ENCODE data around the gene ABAT. TPM values are rescaled to one million over a fixed set of nuclear protein-coding genes. Genes with fewer than 3 reads are reported as not detected.

ABAT gene
- total and polyA plus RNA-seq, 2 donors (not counting 1 experiment from before 2014, with no cell fraction given), result 6.2 to 14.3 TPM

DNA sequence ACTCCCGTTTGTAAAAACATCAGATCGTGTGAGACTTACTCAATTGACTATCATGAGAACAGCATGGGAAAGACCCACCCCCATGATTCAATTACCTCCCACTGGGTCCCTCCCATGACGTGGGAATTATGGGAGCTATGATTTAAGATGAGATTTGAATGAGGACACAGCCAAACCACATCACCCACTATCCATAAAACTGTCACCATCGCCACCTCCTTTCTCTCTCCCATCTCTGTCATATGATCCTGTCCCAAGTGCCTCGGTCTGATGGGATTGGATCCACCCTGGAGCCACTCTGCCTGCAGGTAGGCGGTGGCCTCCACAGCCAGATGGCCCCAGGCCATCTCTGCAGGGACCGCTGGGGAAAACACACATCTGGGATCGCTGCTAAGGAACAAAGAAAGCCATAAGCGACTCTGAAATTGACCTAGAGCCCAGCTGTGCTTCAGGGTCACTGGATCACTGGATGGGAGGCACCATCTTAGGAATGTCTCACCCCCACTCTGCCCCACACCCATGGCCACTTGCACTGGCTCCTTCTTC is 61.8 kb downstream of the ABAT start:
- no peaks in the 10 kb centered on the region for H3K27me3 Mint-ChIP-seq
- H3K9ac ChIP-seq (ENCODE audit: low read length), result no peak overlapping the region
- no peak overlapping the region for H3K27ac Mint-ChIP-seq
- H3K79me2 ChIP-seq (ENCODE audit: control insufficient read depth, insufficient read depth, low read length), result no peaks in the 10 kb centered on the region
- ChIA-PET CTCF (no interaction called here), POLR2A (no interaction called here)
- H3K27me3 ChIP-seq (replicated peaks in 1 of 4; ENCODE audit: control extremely low read depth in 1 of 4, control insufficient read depth in 3 of 4, insufficient read depth in 4 of 4, low read length in 3 of 4), result no peaks in the 10 kb centered on the region
- no peak for ATAC-seq (ENCODE audit: low read depth)
- DNase-seq, result no peak
- no peak overlapping the region for H3K27ac ChIP-seq (ENCODE audit: low read length in 2 of 2)
- no peaks in the 10 kb centered on the region for H4K20me1 ChIP-seq (ENCODE audit: control insufficient read depth, insufficient read depth, low read length, poor library complexity, severe bottlenecking)
- H3K4me3 ChIP-seq (ENCODE audit: control extremely low read depth in 1 of 5, extremely low read depth in 1 of 5, insufficient read depth in 1 of 5, low read depth in 2 of 5, low read length in 4 of 5), result no peak overlapping the region
- H3K4me1 Mint-ChIP-seq, result peaks cover 6% of the 10 kb centered on the region
- no peaks in the 10 kb centered on the region for H3K36me3 ChIP-seq (replicated peaks in 1 of 2; ENCODE audit: control extremely low read depth in 1 of 2, control insufficient read depth in 1 of 2, extremely low read depth in 1 of 2, insufficient read depth in 2 of 2, low read length in 1 of 2)
- no peak overlapping the region for H3K4me2 ChIP-seq (replicated peaks; ENCODE audit: low read depth, low read length, poor library complexity, severe bottlenecking)
- TF ChIP-seq, protein P1, sequence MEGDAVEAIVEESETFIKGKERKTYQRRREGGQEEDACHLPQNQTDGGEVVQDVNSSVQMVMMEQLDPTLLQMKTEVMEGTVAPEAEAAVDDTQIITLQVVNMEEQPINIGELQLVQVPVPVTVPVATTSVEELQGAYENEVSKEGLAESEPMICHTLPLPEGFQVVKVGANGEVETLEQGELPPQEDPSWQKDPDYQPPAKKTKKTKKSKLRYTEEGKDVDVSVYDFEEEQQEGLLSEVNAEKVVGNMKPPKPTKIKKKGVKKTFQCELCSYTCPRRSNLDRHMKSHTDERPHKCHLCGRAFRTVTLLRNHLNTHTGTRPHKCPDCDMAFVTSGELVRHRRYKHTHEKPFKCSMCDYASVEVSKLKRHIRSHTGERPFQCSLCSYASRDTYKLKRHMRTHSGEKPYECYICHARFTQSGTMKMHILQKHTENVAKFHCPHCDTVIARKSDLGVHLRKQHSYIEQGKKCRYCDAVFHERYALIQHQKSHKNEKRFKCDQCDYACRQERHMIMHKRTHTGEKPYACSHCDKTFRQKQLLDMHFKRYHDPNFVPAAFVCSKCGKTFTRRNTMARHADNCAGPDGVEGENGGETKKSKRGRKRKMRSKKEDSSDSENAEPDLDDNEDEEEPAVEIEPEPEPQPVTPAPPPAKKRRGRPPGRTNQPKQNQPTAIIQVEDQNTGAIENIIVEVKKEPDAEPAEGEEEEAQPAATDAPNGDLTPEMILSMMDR (IDR thresholded peaks at IDR 0.05), result no peak
- no peak for TF ChIP-seq EZH2 (IDR thresholded peaks at IDR 0.05; ENCODE audit: borderline replicate concordance, insufficient read depth, low read depth, low read length, poor library complexity, severe bottlenecking)
- H3K4me3 Mint-ChIP-seq, result no peak overlapping the region
- H3K9me3 ChIP-seq (ENCODE audit: control extremely low read depth in 1 of 3, control insufficient read depth in 2 of 3, insufficient read depth in 1 of 3, low read length in 2 of 3), result peaks cover 0 to 7% (median 3%) of the 10 kb centered on the region in 3 donors
- no peak overlapping the region for H2AFZ ChIP-seq (ENCODE audit: insufficient read depth, low read depth, low read length, poor library complexity, severe bottlenecking)
- H3K4me1 ChIP-seq (ENCODE audit: control insufficient read depth in 2 of 2, insufficient read depth in 2 of 2, low read length in 2 of 2), result peaks cover 0 to 6% of the 10 kb centered on the region in 2 donors
- 92% methylated on average over 6 of the region's 9 CpGs for WGBS (ENCODE audit: insufficient coverage)
- intact Hi-C loops (cut with micrococcal nuclease), result no loop called here
- H3K9me3 Mint-ChIP-seq (ENCODE audit: insufficient read depth), result no peaks in the 10 kb centered on the region

DNA sequence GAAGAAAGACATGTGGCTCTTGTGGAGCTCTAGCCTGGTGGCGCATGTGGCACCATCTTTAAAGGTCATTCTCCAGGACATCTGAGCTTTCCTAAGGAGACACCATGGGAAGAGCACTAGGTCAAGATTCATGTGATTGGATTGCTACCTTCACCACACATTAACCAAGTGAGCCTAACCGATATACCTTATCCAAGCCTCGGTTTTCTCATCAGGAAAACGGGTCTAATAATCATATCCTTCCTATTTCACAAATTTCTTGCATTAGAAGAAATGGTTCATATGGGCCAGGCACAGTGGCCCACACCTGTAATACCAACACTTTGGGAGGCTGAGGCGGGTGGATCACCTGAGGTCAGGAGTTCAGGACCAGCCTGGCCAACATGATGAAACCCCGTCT is 64.7 kb downstream of the ABAT start:
- H4K20me1 ChIP-seq (ENCODE audit: control insufficient read depth, insufficient read depth, low read length, poor library complexity, severe bottlenecking), result no peaks in the 10 kb centered on the region
- H3K79me2 ChIP-seq (ENCODE audit: control insufficient read depth, insufficient read depth, low read length), result no peaks in the 10 kb centered on the region
- H3K27me3 ChIP-seq (replicated peaks in 1 of 4; ENCODE audit: control extremely low read depth in 1 of 4, control insufficient read depth in 3 of 4, insufficient read depth in 4 of 4, low read length in 3 of 4), result no peaks in the 10 kb centered on the region
- H3K9ac ChIP-seq (ENCODE audit: low read length), result no peak overlapping the region
- no peaks in the 10 kb centered on the region for H3K36me3 ChIP-seq (replicated peaks in 1 of 2; ENCODE audit: control extremely low read depth in 1 of 2, control insufficient read depth in 1 of 2, extremely low read depth in 1 of 2, insufficient read depth in 2 of 2, low read length in 1 of 2)
- no peak overlapping the region for H3K27ac ChIP-seq (ENCODE audit: low read length in 2 of 2)
- no peak overlapping the region for H3K4me3 Mint-ChIP-seq
- H3K4me1 ChIP-seq (ENCODE audit: control insufficient read depth in 2 of 2, insufficient read depth in 2 of 2, low read length in 2 of 2), result no peaks in the 10 kb centered on the region
- no peak for TF ChIP-seq EZH2 (IDR thresholded peaks at IDR 0.05; ENCODE audit: borderline replicate concordance, insufficient read depth, low read depth, low read length, poor library complexity, severe bottlenecking)
- TF ChIP-seq, protein P1 (IDR thresholded peaks at IDR 0.05), result no peak
- H3K4me1 Mint-ChIP-seq, result no peaks in the 10 kb centered on the region
- CTCF ChIA-PET, result no interaction called here
- no peak overlapping the region for H3K4me3 ChIP-seq (ENCODE audit: control extremely low read depth in 1 of 5, extremely low read depth in 1 of 5, insufficient read depth in 1 of 5, low read depth in 2 of 5, low read length in 4 of 5)
- intact Hi-C loops (cut with micrococcal nuclease), result no loop called here
- H3K27ac Mint-ChIP-seq, result no peak overlapping the region
- no peak overlapping the region for H3K4me2 ChIP-seq (replicated peaks; ENCODE audit: low read depth, low read length, poor library complexity, severe bottlenecking)
- ATAC-seq (ENCODE audit: low read depth), result no peak
- no peaks in the 10 kb centered on the region for H3K27me3 Mint-ChIP-seq
- H3K9me3 Mint-ChIP-seq (ENCODE audit: insufficient read depth), result no peaks in the 10 kb centered on the region
- WGBS (ENCODE audit: insufficient coverage), result 100% methylated on average over 1 of the region's 6 CpGs
- POLR2A ChIA-PET, result no interaction called here
- no peak for DNase-seq
- H3K9me3 ChIP-seq (ENCODE audit: control extremely low read depth in 1 of 3, control insufficient read depth in 2 of 3, insufficient read depth in 1 of 3, low read length in 2 of 3), result no peaks in the 10 kb centered on the region
- H2AFZ ChIP-seq (ENCODE audit: insufficient read depth, low read depth, low read length, poor library complexity, severe bottlenecking), result no peak overlapping the region

Measured in B cell (primary cell).